Measurements from ENCODE around the gene AGPAT3.
A peak's percentile ranks its signal among the peaks of the same experiment; 100 is the strongest.

AGPAT3 gene

DNA sequence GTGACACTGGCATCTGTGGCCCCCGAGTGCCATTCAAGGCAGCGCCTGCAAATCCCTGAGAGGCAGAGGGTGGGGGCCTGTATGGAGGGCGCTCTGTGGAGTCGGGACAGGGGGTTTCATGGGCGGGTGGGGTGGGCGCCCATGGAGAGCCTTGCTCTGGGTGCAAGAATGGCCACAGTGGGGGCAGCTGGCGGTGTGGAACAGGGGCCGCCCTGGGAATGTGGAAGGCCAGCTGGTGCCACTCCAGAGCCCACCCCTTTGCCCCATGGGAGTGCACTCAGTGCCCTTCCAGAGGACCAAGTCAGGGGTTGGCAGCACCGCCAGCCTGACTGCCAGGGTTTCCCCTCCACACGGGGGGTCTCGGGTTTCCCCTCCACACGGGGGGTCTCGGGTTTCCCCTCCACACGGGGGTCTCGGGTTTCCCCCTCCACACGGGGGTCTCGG, 92.1 kb downstream of the AGPAT3 start:
- no peak for DNase-seq (ENCODE audit: low read depth)

- DNase-seq (ENCODE audit: low read depth), result no peak
These were observed 92.8 kb downstream of the AGPAT3 start for GRCh38 chr21:43957611-43958362.

GRCh38 chr21:43958364-43959158, 93.5 kb downstream of the AGPAT3 start:
- DNase-seq (ENCODE audit: low read depth), result no peak

GRCh38 chr21:43959231-43960116, 94.5 kb downstream of the AGPAT3 start:
- DNase-seq (ENCODE audit: low read depth), result peak; percentile 6

DNA sequence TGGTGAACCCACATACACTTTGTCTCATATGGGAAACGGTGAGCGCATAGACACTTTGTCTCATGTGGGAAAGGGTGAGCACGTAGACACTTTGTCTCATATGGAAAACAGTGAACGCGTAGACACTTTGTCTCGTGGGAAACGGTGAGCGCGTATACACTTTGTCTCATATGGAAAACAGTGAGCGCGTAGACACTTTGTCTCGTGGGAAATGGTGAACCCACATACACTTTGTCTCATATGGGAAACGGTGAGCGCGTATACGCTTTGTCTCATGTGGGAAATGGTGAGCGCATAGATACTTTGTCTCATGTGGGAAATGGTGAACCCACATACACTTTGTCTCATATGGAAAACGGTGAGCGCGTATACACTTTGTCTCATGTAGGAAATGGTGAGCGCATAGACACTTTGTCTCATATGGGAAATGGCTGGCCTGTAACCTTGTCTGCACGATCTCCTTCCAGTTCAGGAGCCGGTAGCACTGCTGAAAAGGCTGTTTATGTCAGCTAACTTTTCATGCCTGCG, 96.4 kb downstream of the AGPAT3 start:
- DNase-seq (ENCODE audit: low read depth), result no peak

DNA sequence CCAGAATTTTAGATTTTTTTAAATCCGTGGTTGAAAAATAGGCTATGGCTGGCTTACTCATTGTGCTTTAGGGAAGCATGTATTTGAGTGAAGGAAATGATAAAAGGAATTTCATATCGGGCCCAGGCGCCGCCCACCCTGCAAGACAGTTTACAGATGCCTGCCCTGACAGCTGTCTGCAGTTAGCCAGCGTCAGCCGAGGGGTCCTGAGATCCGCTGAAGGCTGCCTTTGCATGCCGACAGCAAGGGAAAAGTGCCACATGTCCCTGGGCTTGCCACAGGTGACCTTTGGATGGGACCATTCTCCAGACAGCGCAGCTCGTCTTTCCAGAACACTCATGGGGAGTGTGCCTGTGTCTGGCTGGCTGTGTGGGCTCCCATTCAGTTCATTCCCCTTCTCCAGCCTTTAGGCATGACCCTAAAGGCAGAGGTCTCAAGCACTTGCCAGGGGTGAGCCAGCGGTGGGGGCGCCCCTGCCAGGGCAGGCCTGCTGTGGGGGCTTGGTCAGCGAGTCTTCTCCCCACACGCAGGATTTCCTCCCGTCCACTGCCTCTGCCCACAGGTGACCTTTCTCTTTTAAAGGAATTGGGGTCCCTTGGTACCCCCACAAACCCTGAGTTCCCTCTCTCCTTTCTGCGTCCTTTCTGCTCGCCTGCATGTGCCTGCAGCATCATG, 101.0 kb downstream of the AGPAT3 start:
- DNase-seq (ENCODE audit: low read depth), result no peak

GRCh38 chr21:43966946-43967512, 102.0 kb downstream of the AGPAT3 start:
- no peak for DNase-seq (ENCODE audit: low read depth)

GRCh38 chr21:43967981-43968380, 103.0 kb downstream of the AGPAT3 start:
- no peak for DNase-seq (ENCODE audit: low read depth)

DNA sequence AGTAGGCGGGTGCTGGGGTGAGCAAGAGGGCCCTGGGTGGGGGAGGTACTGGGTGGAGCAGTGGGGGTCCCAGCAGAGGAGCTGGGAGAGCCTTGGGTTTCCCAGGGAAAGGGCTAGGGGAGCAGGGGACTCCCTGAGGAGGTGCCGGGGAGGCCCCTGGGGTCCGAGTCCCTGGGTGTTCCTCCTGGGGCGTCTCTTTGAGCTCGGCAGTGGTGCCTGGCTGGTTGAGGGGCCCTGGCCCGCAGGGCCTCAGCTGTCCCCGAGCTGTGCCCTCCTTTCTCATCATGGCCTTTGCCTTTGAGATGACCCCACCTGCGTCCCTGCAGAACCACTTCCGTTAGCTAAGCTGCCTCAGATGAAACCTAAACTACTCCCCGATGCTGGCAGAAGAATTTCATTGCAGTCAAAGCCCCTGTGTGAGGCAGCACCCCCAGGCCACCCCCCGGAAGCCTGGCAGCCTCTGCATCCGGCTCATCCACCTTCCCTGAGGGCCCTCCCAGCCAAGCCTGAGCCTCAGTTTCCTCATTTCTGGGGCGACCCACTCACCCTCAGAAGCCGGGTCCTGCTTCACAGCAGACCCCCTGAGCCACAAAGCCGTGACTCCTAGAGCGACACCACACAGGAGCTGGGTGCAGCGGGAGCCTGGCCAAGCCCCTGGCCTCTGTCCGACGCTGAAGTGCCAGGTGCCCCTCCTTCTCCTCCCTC, 103.5 kb downstream of the AGPAT3 start:
- DNase-seq (ENCODE audit: low read depth), result no peak

GRCh38 chr21:43969115-43969444, 104.1 kb downstream of the AGPAT3 start:
- DNase-seq (ENCODE audit: low read depth), result no peak

DNA sequence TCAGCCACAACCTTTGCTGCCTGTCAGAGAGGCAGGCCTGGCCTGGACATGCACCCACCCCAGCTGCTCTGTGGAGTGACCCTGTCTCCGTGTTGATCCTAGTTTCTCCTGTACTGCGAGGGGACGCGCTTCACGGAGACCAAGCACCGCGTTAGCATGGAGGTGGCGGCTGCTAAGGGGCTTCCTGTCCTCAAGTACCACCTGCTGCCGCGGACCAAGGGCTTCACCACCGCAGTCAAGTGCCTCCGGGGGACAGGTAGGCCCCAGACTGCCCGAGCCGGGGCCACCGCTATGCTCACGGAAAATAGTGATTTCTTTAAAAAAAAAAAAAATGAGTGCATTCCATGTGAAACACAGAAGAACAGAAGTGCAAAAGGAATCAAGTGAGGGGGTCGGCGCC, 105.5 kb downstream of the AGPAT3 start:
- DNase-seq (ENCODE audit: low read depth), result no peak

GRCh38 chr21:43971201-43971991, 106.4 kb downstream of the AGPAT3 start:
- DNase-seq (ENCODE audit: low read depth), result no peak

DNA sequence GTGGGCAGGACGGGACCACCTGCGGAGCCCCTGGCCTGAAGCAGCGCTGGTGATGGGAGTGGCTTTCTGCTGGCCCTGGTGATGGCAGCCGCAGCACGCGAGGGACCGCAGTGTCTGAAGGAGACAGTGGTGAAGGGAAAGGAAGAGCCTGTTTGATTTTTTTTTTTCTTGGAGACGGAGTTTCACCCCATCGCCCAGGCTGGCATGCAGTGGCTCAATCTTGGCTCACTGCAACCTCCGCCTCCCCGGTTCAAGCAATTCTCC, 106.9 kb downstream of the AGPAT3 start:
- DNase-seq (ENCODE audit: low read depth), result no peak

GRCh38 chr21:43972850-43973633, 108.0 kb downstream of the AGPAT3 start:
- no peak for DNase-seq (ENCODE audit: low read depth)

DNA sequence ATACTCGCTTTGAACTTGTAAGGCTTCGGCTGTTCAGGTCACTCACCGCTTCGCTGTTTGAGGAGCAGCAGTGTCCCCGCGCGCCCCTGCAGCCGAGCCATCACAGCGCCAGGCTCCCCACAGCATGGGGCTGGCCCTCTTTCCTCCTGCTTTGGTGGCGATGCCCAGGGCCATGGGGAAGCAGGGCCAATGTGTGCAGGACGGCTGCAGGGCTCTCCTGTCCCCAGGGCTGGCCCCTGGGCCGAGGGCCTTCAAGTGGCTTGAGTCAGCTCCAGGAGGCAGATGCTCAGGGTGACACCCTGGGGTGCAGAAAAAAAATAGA, 108.6 kb downstream of the AGPAT3 start:
- DNase-seq (ENCODE audit: low read depth), result no peak

DNA sequence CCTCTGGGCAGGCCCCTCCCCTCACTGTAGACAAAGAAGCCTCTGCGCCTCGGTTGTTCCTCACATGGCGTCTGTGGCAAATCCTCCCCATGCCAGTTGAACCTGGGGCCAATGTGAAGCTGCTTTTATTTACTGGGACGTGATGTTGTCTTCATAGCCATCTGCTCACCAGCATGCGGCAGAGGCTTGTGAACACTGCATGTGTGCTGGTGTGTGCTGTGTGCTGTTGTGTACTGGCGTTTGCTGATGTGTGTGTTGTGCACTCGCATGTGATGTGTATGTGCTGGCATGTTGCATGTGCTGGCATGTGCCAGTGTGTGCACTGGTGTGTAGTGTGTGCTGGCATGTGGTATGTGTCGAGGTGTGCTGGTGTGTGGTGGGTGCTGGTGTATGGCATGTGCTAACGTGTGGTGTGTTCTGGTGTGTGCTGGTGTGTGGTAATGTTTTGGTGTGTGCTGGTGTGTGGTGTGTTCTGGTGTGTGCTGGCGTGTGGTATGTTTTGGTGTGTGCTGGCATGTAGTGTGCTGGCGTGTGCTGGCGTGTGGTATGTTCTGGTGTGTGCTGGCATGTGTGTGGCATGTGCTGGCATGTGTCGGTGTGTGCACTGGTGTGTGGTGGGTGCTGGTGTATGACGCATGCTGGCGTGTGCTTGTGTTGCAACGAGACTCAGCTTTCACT, 109.9 kb downstream of the AGPAT3 start:
- DNase-seq (ENCODE audit: low read depth), result no peak

DNA sequence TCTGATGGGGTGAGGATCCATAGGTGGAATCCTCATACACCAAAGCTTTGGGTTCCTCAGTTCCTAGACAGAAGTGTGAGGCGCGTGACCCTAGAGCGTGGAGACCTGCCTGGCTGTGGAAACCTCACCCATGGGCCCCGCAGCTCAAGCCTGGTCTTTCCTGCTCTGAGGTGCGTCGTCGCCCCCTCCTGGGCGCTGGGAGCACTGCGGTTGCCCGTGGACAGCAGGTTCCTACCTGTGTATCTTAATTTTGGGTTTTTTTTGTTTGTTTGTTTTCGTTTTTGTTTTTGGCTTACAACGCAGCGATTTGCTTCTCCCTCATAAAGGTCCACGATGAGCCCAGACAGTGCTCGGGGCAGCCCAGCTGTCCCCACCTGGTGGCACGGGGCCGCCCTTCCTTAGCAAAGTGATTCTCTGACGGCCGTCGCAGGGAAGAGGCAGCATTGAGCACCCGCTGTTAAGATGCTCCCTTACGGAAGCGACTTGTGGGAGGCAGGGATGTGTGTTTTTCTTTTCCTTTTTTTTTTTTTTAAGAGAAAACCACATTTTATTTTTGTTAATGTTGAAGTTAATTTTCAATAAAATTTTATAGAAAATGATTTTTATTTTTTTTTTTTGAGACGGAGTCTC, 110.6 kb downstream of the AGPAT3 start:
- peak; percentile 62 for DNase-seq (ENCODE audit: low read depth)

GRCh38 chr21:43976661-43977060, 111.6 kb downstream of the AGPAT3 start:
- DNase-seq (ENCODE audit: low read depth), result no peak

Data from ELR (cell line).